ENCODE results near the gene B4GALT2.
A peak's percentile ranks its signal among the peaks of the same experiment; 100 is the strongest.

Gene B4GALT2

DNA sequence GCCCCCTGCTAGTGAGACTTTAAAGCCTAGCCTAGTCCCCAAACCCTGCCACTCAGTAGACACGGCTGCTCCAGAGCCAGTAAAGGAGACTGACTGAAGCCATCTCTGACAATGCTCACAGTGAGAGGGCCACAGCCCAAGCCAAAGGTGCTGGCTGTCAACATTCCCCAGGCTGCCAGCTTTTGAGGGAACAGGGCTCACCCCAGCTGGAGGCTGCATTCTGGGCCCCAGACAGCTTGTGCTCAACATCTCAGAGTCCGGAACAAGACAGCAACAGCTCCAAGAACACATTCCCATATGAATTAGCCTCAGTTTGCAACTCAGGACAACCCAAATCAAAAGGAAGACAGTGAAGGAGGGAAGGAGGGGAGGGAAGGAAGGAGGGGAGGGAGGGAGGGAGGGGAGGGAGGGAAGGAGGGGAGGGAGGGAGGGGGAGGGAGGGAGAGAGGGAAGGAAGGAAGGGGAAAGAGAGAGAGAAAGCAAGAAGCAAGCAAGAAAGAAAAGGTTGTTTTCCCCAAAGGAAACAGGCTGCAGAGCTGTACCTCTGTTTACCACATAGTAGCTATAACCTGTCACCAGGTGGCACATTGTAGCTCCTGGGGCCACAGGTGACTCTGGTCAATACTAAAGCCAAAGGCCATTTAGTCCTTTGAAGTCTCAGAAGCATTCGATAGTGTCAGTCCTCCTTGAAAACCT lies 40.0 kb upstream of the B4GALT2 start:
- peaks cover 18% of the 10 kb centered on the region for H3K36me3 ChIP-seq (ENCODE audit: insufficient read depth, insufficient read length, low read length)
- H3K4me3 ChIP-seq (ENCODE audit: insufficient read length, low read depth), result no peak overlapping the region
- H3K9ac ChIP-seq (ENCODE audit: insufficient read length, low read depth), result peak overlapping the region; percentile 22
- H3K4me1 ChIP-seq (ENCODE audit: insufficient read depth, insufficient read length), result peaks cover 44% of the 10 kb centered on the region
- no peaks in the 10 kb centered on the region for H3K9me3 ChIP-seq (ENCODE audit: insufficient read depth, low read length)
- TF ChIP-seq ZNF274 (IDR thresholded peaks at IDR 0.05; ENCODE audit: low read depth, low read length) (no peak), SUZ12 (IDR thresholded peaks at IDR 0.05; ENCODE audit: extremely low read depth, insufficient read depth, insufficient read length) (no peak), YY1 (IDR thresholded peaks at IDR 0.05; ENCODE audit: insufficient read depth, insufficient read length) (no peak)
- H3K27me3 ChIP-seq (ENCODE audit: insufficient read depth, insufficient read length), result peaks cover 6% of the 10 kb centered on the region
- DNase-seq (ENCODE audit: low read depth, low spot score), result peak; percentile 35

DNA sequence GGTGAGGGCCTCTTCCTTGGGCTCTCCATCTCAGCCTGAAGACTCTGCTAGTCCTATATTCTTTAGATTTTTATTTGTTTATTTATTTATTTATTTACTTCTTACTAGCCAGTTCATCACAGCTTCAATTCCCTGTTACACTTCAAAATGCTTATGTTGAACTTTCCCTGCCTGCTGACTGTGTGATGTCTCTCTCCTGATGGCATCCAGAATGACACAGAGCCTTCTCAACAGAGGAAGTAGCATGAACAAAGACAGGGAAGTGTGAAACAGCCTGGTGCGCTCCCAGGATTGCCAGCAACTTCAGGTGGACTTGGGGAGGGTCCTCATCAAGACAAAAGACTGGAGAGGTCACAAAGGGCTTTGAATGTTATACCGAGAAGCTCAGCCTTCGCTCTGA lies 36.6 kb upstream of the B4GALT2 start:
- no peak for DNase-seq (ENCODE audit: low read depth, low spot score)
- H3K27me3 ChIP-seq (ENCODE audit: insufficient read depth, insufficient read length), result no peaks in the 10 kb centered on the region
- H3K36me3 ChIP-seq (ENCODE audit: insufficient read depth, insufficient read length, low read length), result peaks cover 8% of the 10 kb centered on the region
- no peaks in the 10 kb centered on the region for H3K9me3 ChIP-seq (ENCODE audit: insufficient read depth, low read length)
- no peak for TF ChIP-seq ZNF274 (IDR thresholded peaks at IDR 0.05; ENCODE audit: low read depth, low read length)
- TF ChIP-seq YY1 (IDR thresholded peaks at IDR 0.05; ENCODE audit: insufficient read depth, insufficient read length), result no peak
- TF ChIP-seq SUZ12 (IDR thresholded peaks at IDR 0.05; ENCODE audit: extremely low read depth, insufficient read depth, insufficient read length), result no peak
- H3K4me1 ChIP-seq (ENCODE audit: insufficient read depth, insufficient read length), result peaks cover 19% of the 10 kb centered on the region
- no peak overlapping the region for H3K9ac ChIP-seq (ENCODE audit: insufficient read length, low read depth)
- H3K4me3 ChIP-seq (ENCODE audit: insufficient read length, low read depth), result no peak overlapping the region

DNA sequence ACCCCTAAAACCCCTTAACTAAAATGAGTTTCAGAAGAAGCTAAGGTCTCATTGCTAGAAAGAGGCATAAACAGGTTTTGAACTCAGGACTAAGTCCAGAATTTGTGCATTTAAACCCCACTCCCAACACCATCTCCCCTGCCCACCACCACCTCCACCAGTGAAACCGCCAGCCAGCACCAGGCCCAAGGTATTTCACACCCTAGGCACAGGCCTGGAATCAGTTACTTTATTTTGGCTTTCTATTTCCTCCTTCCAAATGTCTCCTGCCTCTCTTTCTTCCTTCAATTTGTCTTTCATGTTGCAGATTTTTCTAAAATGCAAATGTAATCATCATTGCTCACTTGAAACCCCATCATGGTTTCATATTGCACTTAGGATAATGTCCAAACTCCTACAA lies 34.1 kb upstream of the B4GALT2 start:
- Histone ChIP-seq H3K9ac (ENCODE audit: insufficient read length, low read depth) (no peak overlapping the region), H3K9me3 (ENCODE audit: insufficient read depth, low read length) (no peaks in the 10 kb centered on the region), H3K4me3 (ENCODE audit: insufficient read length, low read depth) (no peak overlapping the region), H3K36me3 (ENCODE audit: insufficient read depth, insufficient read length, low read length) (peaks cover 13% of the 10 kb centered on the region), H3K4me1 (ENCODE audit: insufficient read depth, insufficient read length) (peaks cover 21% of the 10 kb centered on the region), H3K27me3 (ENCODE audit: insufficient read depth, insufficient read length) (no peaks in the 10 kb centered on the region)
- TF ChIP-seq SUZ12 (IDR thresholded peaks at IDR 0.05; ENCODE audit: extremely low read depth, insufficient read depth, insufficient read length) (no peak), YY1 (IDR thresholded peaks at IDR 0.05; ENCODE audit: insufficient read depth, insufficient read length) (no peak), ZNF274 (IDR thresholded peaks at IDR 0.05; ENCODE audit: low read depth, low read length) (no peak)
- DNase-seq (ENCODE audit: low read depth, low spot score), result no peak

DNA sequence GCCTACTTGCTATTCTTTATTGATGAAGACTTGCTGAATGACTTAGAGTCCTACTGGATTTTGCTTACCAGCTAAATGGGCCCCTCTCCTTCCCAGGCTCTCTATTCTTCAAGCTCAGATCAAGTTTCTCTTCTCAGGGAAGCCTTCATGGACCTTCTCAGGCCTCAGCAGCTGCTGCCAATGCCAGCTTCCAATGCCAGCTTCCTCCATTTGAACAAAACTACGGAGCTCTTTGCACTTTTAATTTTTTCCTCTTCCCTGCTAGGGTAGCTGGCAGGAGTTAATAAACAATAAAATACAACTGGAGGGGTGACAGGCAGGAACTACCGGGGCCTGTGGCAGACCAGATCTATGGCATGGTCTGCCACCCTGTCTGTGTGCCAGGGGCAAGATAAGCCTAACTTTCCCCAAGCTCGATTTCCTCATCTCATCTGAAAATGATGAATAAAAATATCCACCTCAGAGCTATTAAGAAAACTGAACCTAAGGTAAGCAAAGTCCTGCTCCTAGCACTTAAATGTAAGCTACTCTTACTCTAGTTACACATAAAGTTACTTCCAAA lies 33.3 kb upstream of the B4GALT2 start:
- Histone ChIP-seq H3K9me3 (ENCODE audit: insufficient read depth, low read length) (no peaks in the 10 kb centered on the region), H3K4me3 (ENCODE audit: insufficient read length, low read depth) (peak overlapping the region; percentile 98), H3K4me1 (ENCODE audit: insufficient read depth, insufficient read length) (peaks cover 21% of the 10 kb centered on the region), H3K36me3 (ENCODE audit: insufficient read depth, insufficient read length, low read length) (peaks cover 22% of the 10 kb centered on the region), H3K27me3 (ENCODE audit: insufficient read depth, insufficient read length) (no peaks in the 10 kb centered on the region), H3K9ac (ENCODE audit: insufficient read length, low read depth) (peak overlapping the region; percentile 99)
- DNase-seq (ENCODE audit: low read depth, low spot score), result no peak
- TF ChIP-seq YY1 (IDR thresholded peaks at IDR 0.05; ENCODE audit: insufficient read depth, insufficient read length) (no peak), ZNF274 (IDR thresholded peaks at IDR 0.05; ENCODE audit: low read depth, low read length) (no peak), SUZ12 (IDR thresholded peaks at IDR 0.05; ENCODE audit: extremely low read depth, insufficient read depth, insufficient read length) (no peak)

DNA sequence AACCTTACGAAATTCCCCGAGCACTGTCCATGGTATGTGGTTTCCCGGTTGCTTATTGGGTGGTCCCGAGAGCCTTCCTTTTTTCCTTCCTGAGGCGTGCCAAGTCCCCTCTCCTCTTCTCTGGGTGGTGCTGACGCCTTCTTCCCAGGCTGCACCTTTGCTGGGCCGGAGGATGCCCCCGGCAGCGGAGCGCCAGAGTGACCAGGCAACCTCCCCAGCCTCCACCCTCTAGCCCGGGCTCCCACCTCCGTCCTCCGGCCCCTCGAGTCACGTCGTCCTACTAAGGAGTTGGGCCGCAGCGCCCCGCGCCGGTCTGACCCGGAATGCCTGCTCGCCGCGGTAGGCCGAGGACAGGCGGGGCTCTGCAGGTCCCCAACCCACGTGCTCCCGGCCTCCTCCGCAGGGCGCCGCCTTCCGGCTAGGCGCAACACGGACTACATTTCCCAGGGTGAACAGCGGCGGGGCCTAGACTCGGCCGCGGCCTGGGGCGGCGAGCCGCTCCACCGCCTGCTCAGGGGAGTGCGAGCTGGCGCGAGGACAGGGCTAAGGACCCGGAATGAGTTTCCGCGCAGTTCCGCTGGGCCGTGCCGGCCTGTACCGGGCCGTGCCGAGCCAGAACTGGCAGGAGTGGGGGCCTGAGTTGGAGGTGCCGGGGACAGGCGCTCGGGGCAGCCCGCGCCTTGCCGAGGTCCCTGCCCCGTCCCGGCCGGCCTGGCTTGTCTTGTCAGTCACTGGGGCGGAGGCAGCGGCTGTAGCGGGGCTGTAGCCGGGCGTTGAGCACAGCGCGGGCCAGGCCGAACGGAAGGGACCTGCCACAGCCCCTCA lies 32.6 kb upstream of the B4GALT2 start, which contains the start of gene IPO13:
Gene IPO13 (plus strand): TSS at position 715 of the 825 bp plus-strand sequence. CDS start 651 bp downstream, outside the sequence.
- TF ChIP-seq SUZ12 (IDR thresholded peaks at IDR 0.05; ENCODE audit: extremely low read depth, insufficient read depth, insufficient read length), result no peak
- no peak for TF ChIP-seq ZNF274 (IDR thresholded peaks at IDR 0.05; ENCODE audit: low read depth, low read length)
- TF ChIP-seq YY1 (IDR thresholded peaks at IDR 0.05; ENCODE audit: insufficient read depth, insufficient read length), result no peak
- H3K9ac ChIP-seq (ENCODE audit: insufficient read length, low read depth), result peak within 1 kb of the TSS; percentile 99
- peak; percentile 100 for DNase-seq (ENCODE audit: low read depth, low spot score)
- no peaks in the 10 kb centered on the region for H3K27me3 ChIP-seq (ENCODE audit: insufficient read depth, insufficient read length)
- H3K9me3 ChIP-seq (ENCODE audit: insufficient read depth, low read length), result no peaks in the 10 kb centered on the region
- peak within 1 kb of the TSS; percentile 98 for H3K4me3 ChIP-seq (ENCODE audit: insufficient read length, low read depth)
- H3K4me1 ChIP-seq (ENCODE audit: insufficient read depth, insufficient read length), result peaks cover 21% of the 10 kb centered on the region
- H3K36me3 ChIP-seq (ENCODE audit: insufficient read depth, insufficient read length, low read length), result peaks cover 28% of the 10 kb centered on the region

DNA sequence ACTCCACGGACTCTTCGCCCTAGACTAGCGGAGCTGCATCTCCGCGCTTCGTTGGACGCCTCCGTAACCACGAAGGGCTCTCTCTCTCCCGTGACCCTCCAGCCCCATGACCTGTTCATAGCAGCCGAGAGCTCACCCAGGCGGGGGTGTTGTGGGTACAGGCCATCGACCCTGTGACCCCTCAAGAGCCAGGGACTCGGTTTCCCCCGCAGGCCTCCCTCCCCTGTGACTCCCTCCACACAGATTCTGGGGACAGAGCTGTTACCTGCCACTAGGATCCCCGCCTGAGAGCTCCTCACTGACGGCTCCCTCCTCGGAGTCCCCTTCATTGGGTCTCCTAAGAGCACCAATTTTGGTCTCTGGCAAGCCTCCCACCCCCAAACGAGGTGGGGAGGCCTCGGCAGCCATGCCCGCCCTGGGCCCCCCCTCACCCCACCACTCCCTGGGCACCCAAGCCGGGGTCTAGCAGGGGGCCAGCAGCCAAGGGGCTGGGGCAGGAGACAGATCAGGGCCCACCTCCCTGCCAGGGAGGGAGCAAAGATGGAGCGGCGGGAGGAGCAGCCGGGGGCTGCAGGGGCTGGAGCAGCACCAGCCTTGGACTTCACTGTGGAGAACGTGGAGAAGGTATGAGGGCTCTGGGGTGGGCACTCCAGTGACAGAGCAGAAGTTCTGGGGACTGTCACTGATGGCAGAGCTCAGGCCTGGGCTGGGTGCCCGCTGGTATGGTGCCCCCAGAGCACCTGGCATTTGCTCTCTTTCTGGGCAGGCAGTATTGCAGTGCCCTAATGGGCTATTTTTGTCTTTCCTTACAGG lies 31.7 kb upstream of the B4GALT2 start:
- peak overlapping the region; percentile 99 for H3K9ac ChIP-seq (ENCODE audit: insufficient read length, low read depth)

More for the DNA sequence above, 31.7 kb upstream of the B4GALT2 start:
- TF ChIP-seq SUZ12 (IDR thresholded peaks at IDR 0.05; ENCODE audit: extremely low read depth, insufficient read depth, insufficient read length) (no peak), ZNF274 (IDR thresholded peaks at IDR 0.05; ENCODE audit: low read depth, low read length) (no peak), YY1 (IDR thresholded peaks at IDR 0.05; ENCODE audit: insufficient read depth, insufficient read length) (no peak)
- H3K4me3 ChIP-seq (ENCODE audit: insufficient read length, low read depth), result peak overlapping the region; percentile 98
- no peak for DNase-seq (ENCODE audit: low read depth, low spot score)
- peaks cover 28% of the 10 kb centered on the region for H3K36me3 ChIP-seq (ENCODE audit: insufficient read depth, insufficient read length, low read length)
- peaks cover 18% of the 10 kb centered on the region for H3K4me1 ChIP-seq (ENCODE audit: insufficient read depth, insufficient read length)
- no peaks in the 10 kb centered on the region for H3K27me3 ChIP-seq (ENCODE audit: insufficient read depth, insufficient read length)
- H3K9me3 ChIP-seq (ENCODE audit: insufficient read depth, low read length), result no peaks in the 10 kb centered on the region

All from NT2/D1 (cell line).